HUES48 (cell line): Measurements from ENCODE around the gene MRPS7.
A peak's percentile ranks its signal among the peaks of the same experiment; 100 is the strongest.

Experiments
- H3K27ac ChIP-seq: one replicate; pipeline ENCODE4 v1.7.0; 2013; ENCODE audit warnings: low read depth, low read length, inconsistent platforms
- H3K27me3 ChIP-seq: 2 replicates; pipeline ENCODE4 v1.6.1; 2013; ENCODE audit warnings: mild to moderate bottlenecking, low read length; ENCODE audit not compliant: control insufficient read depth, insufficient read depth
- H3K36me3 ChIP-seq: 2 replicates; pipeline ENCODE4 v1.6.1; 2013; ENCODE audit warnings: low read length; ENCODE audit not compliant: control insufficient read depth, insufficient read depth
- H3K4me1 ChIP-seq: 2 replicates; pipeline ENCODE4 v1.6.1; 2013; ENCODE audit warnings: mild to moderate bottlenecking, low read length; ENCODE audit not compliant: control insufficient read depth, insufficient read depth
- H3K4me3 ChIP-seq: 2 replicates; pipeline ENCODE4 v1.5.1; 2013; ENCODE audit warnings: mild to moderate bottlenecking, low read depth, low read length
- H3K9ac ChIP-seq: 2 replicates; pipeline ENCODE4 v1.6.1; 2013; ENCODE audit warnings: mild to moderate bottlenecking, low read depth, low read length, moderate library complexity
- H3K9me3 ChIP-seq: 2 replicates; pipeline ENCODE4 v1.6.1; 2013; ENCODE audit warnings: low read length; ENCODE audit not compliant: control insufficient read depth, insufficient read depth

The MRPS7 gene

GRCh38 chr17:75263055-75263454 lies 1.4 kb downstream of the MRPS7 start:
- H3K27me3 ChIP-seq: no peaks in the 10 kb centered on the region
- H3K9me3 ChIP-seq: no peaks in the 10 kb centered on the region
- H3K36me3 ChIP-seq: peaks cover 42% of the 10 kb centered on the region
- peak overlapping the region; percentile 100; the same call in 1 of the 2 replicates for H3K4me3 ChIP-seq
- H3K4me1 ChIP-seq: peaks cover 10% of the 10 kb centered on the region
- H3K27ac ChIP-seq: no peak overlapping the region
- H3K9ac ChIP-seq: no peak overlapping the region

DNA sequence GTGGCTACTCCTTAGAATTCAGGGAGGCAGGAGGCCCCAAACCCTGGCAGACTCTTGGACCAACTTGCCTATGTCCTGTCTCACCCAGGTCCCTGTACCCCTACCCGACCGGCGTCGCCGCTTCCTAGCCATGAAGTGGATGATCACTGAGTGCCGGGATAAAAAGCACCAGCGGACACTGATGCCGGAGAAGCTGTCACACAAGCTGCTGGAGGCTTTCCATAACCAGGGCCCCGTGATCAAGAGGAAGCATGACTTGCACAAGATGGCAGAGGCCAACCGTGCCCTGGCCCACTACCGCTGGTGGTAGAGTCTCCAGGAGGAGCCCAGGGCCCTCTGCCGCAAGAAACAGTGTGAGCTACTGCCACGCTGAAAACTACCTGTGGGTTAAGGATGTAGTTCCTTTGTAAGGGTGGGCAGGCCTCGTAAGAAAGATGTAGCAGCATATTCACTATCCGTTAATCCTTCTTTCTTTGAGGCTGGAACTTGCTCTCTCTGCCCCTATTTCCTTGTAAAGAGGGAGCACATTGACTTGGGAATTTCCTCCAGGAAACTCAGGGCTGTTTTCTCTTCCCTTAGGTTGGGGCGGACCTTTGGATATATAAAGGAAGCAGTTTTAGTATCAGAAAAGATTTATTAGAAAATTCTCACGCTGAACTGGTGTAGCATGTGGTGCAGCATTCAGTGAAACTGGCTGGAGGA lies 4.1 kb downstream of the MRPS7 start:
- H3K4me1 ChIP-seq: peaks cover 10% of the 10 kb centered on the region
- H3K9me3 ChIP-seq: no peaks in the 10 kb centered on the region
- H3K27ac ChIP-seq: no peak overlapping the region
- no peak overlapping the region for H3K9ac ChIP-seq
- H3K4me3 ChIP-seq: no peak overlapping the region
- H3K36me3 ChIP-seq: peaks cover 42% of the 10 kb centered on the region
- no peaks in the 10 kb centered on the region for H3K27me3 ChIP-seq

DNA sequence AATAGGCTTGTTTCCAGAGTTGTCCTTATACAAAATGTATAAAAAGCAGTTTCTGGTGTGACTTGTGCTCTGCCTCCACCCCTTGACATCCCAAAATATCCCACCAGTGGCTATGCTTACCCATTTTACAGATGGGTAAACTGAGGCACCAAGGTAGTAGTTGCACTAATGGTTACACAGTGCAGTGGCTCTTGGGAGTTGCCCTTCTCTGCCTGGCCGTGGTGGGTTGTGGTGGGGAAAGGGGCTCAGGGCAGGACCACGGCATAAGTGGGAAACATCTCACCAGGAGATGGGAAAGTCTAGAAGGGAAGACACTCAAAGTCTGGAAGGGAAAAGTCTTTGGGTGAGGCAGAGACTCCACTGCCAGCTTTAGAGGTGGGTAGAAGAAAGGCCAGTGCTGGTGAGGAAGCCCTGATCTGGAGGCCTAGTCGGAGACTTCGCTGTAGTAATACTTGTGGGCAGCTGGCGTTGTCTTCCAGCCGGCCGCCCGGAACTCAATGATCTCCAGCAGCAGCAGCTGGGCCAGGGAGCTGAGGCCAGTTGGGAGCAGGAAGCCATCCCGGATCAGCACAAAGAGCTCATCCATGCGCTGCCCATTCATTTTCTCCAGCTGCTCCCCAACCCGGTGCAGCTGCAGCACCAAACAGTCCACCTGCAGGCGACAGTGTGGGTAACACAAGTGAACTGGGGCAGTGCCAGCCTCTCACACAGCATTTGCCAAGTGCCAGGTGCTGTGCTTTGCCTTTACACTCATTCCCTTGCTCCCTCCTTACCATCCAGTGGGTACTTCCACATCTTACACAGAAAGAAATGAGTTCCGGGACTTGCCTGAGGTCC lies 4.9 kb downstream of the MRPS7 start:
- H3K27me3 ChIP-seq: no peaks in the 10 kb centered on the region
- peaks cover 10% of the 10 kb centered on the region for H3K4me1 ChIP-seq
- H3K36me3 ChIP-seq: peaks cover 42% of the 10 kb centered on the region
- H3K27ac ChIP-seq: no peak overlapping the region
- no peaks in the 10 kb centered on the region for H3K9me3 ChIP-seq
- H3K4me3 ChIP-seq: no peak overlapping the region
- no peak overlapping the region for H3K9ac ChIP-seq

DNA sequence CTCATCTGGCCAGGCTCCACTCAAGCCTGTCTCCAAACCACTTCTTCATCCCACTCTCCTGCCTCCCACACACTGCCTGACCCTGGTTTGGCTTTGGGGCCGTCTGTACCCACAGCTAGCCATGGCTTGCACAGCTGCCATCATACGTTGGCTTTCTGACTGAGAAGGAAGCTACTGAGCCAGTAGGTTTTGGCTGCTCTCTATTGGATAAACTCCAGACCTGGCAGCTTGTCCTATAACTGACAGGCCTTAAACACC lies 5.4 kb downstream of the MRPS7 start:
- Histone ChIP-seq H3K36me3 (peaks cover 42% of the 10 kb centered on the region), H3K9ac (no peak overlapping the region)

DNA sequence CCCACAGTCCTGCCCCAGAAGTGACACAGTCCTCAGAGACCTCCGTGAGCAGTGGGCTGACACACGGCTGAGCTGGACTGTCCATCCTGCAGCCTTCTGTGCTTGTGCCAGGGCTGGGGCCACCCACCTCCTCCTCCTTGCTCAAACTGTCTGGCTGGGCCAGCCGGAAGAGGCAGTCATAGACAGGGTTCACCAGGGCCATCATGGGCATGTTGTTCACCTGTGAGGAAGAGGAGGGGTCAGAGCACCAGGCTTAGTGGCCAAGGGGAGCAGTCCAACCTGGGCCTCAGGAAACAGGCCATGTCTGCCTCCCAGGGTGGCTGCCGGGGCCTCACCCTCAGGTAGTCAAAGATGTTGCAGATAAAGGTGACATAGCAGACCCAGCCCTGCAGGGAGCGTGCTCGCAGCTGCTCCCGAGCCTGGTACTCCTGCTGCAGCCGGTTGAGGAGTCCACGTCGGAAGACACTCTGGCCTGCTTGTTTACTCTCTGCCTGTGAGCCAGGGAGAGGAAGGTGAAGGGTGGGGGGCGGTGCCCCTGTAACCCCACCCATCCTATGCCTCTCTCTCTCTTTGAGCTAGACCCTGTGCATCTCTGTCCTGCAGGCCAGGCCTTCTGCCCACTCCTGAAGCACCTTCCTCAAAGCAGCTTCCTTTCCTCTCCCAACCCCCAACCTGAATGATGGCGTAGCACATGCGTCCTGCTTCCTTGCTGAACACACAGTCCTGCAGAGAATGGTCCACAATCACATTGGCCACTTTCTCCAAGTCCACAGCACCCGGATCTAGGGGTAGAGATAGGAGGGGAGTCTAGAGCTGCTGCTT lies 5.9 kb downstream of the MRPS7 start:
- Histone ChIP-seq H3K4me3 (no peak overlapping the region), H3K27ac (no peak overlapping the region), H3K27me3 (no peaks in the 10 kb centered on the region), H3K36me3 (peaks cover 44% of the 10 kb centered on the region), H3K9me3 (no peaks in the 10 kb centered on the region), H3K9ac (no peak overlapping the region), H3K4me1 (peaks cover 7% of the 10 kb centered on the region)

More for the DNA sequence above, 5.4 kb downstream of the MRPS7 start:
- H3K27ac ChIP-seq: no peak overlapping the region
- H3K4me3 ChIP-seq: no peak overlapping the region
- H3K9me3 ChIP-seq: no peaks in the 10 kb centered on the region
- peaks cover 10% of the 10 kb centered on the region for H3K4me1 ChIP-seq
- no peaks in the 10 kb centered on the region for H3K27me3 ChIP-seq

DNA sequence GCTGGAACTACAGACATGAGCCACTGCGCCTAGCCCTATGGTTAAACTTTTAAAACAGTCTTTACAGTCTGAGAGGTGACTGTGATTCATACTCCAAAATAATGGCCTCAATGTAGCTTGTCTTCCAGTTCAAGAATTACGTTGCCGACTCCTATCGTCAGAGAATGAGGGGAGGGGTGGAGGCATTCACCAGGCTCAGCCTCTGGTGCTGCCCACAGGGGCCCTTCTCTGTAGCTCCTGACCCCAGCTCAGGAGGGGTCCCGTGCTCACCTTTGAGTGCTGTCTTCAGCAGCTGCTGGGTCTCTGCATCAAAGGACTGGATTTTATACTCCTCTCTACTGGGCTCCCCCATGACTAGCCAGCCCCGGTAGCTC lies 8.2 kb downstream of the MRPS7 start:
- peak overlapping the region; percentile 80 for H3K27ac ChIP-seq
- H3K36me3 ChIP-seq: peaks cover 42% of the 10 kb centered on the region
- H3K27me3 ChIP-seq: no peaks in the 10 kb centered on the region

GRCh38 chr17:75270218-75270965 lies 8.7 kb downstream of the MRPS7 start:
- Histone ChIP-seq H3K9me3 (no peaks in the 10 kb centered on the region), H3K36me3 (peaks cover 38% of the 10 kb centered on the region), H3K4me3 (peak overlapping the region; percentile 94), H3K4me1 (peaks cover 5% of the 10 kb centered on the region; the same call in 1 of the 2 replicates), H3K9ac (peak overlapping the region; percentile 58), H3K27me3 (no peaks in the 10 kb centered on the region), H3K27ac (peak overlapping the region; percentile 80)

More for the DNA sequence above, 8.2 kb downstream of the MRPS7 start:
- Histone ChIP-seq H3K9ac (no peak overlapping the region), H3K9me3 (no peaks in the 10 kb centered on the region), H3K4me3 (peak overlapping the region; percentile 94), H3K4me1 (peaks cover 5% of the 10 kb centered on the region; the same call in 1 of the 2 replicates)

DNA sequence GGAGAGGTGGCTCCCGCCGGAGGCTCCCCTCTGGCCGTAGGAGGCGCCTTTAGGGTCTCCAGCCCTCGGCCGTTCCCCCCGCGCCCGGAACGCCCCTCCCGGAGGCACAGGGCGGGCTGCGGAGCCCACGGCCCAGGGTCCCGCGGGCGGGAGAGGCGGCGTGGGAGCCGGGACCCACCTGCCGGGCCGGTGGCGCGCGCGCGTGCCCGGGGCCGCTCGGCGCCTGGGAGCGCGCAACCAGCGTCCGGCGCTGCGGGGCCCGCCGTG lies 9.2 kb downstream of the MRPS7 start, which contains the start of gene MIF4GD:
Gene MIF4GD, minus strand, starts transcription at position 266 of the 267 bp plus-strand sequence. CDS start 1,036 bp downstream, outside the sequence.
- Histone ChIP-seq H3K4me3 (peak within 1 kb of the TSS; percentile 94), H3K27ac (peak within 1 kb of the TSS; percentile 80), H3K36me3 (peaks cover 33% of the 10 kb centered on the region), H3K9ac (peak within 1 kb of the TSS; percentile 68), H3K27me3 (no peaks in the 10 kb centered on the region), H3K9me3 (no peaks in the 10 kb centered on the region), H3K4me1 (peaks cover 5% of the 10 kb centered on the region; the same call in 1 of the 2 replicates)

DNA sequence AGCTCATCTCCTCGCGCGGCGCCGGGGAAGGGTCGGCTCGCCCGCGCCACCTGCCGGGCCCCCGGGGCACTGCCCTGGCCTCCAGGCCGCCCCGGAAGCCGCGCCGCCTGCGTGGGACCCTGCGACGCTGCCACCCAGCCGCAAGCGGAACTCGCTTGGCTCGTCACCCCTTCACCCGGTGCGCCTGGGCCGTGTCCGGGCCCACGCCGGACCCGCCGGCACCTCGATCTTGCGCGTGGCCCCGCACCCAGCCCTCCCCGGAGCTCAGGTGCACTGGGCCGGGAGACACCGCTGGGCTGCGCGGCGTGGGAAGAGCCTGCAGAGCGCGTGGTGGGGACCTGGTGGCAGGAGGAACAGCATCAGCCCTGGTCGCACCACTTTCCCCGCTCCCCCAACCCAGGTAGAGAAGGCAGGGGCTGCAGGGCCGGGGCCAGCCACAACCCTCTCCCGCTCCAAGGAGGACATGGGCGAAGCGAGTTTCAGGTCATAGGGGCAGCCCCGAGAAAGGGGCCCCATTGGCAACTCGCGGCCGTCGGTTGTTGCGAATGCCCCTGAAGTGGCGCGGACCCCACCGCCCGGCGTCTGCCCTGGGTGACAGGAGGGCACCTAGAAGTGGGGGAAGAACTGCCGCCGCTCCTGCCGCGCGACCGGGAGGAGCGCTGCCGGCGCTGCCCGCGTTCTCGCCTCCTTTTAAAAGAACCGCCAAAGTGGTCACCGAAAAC lies 9.7 kb downstream of the MRPS7 start:
- H3K4me1 ChIP-seq: peaks cover 5% of the 10 kb centered on the region; the same call in 1 of the 2 replicates
- H3K9me3 ChIP-seq: no peaks in the 10 kb centered on the region
- H3K36me3 ChIP-seq: peaks cover 28% of the 10 kb centered on the region
- H3K4me3 ChIP-seq: peak overlapping the region; percentile 94
- no peak overlapping the region for H3K27ac ChIP-seq
- H3K9ac ChIP-seq: peak overlapping the region; percentile 68; the same call in 1 of the 2 replicates
- no peaks in the 10 kb centered on the region for H3K27me3 ChIP-seq
